IMR-90 (cell line): Measurements from ENCODE around the gene CLEC20A. TPM values are rescaled to one million over a fixed set of nuclear protein-coding genes. Genes with fewer than 3 reads are reported as not detected.

Experiments used
- ATAC-seq: fragments of 200-7000 bp; cut with Tn5 transposase; 2 replicates; pipeline ENCODE4 v1.9.1; 2020; ENCODE audit warnings: low read depth, mild to moderate bottlenecking, moderate library complexity
- BruUV-seq: library from RNA; stranded (reverse); fragments of 400-500 nt; replicated peaks from 2 replicates; lab custom pipeline; 2021; lab: Mats Ljungman, UMichigan
- CTCF ChIA-PET: fragments of 300-600 bp; formaldehyde crosslinking; extraction: SDS; loops from one replicate; lab custom pipeline; 2021; ENCODE audit warnings: antibody characterized with exemption; lab: Yijun Ruan, JAX
- POLR2A ChIA-PET: fragments of 300-600 bp; sonication (Branson Sonifier 250); formaldehyde crosslinking; loops from one replicate; lab custom pipeline; 2022; ENCODE audit warnings: antibody characterized with exemption; ENCODE audit not compliant: unreplicated experiment; lab: Charles Lee
- DNase-seq: peaks from one replicate; pipeline ENCODE4 v3.0.0; 2013
- H2AFZ ChIP-seq: replicated peaks from 2 replicates; pipeline ENCODE3; 2013; ENCODE audit warnings: low read length, mild to moderate bottlenecking; ENCODE audit not compliant: poor library complexity
- H2AK5ac ChIP-seq: 2 replicates; pipeline ENCODE4 v1.6.1; 2013; ENCODE audit warnings: low read depth, low read length, inconsistent platforms
- H2AK9ac ChIP-seq: replicated peaks from 2 replicates; pipeline ENCODE3; 2013; ENCODE audit warnings: mild to moderate bottlenecking, low read depth, low read length, moderate library complexity; ENCODE audit not compliant: poor library complexity
- H2BK120ac ChIP-seq: 2 replicates; pipeline ENCODE4 v1.6.1; 2013; ENCODE audit warnings: low read depth, low read length, inconsistent platforms
- H2BK15ac ChIP-seq: 3 replicates; pipeline ENCODE4 v1.6.1; 2013; ENCODE audit warnings: low read depth, low read length, inconsistent platforms
- H2BK20ac ChIP-seq: 2 replicates; pipeline ENCODE4 v1.6.1; 2013; ENCODE audit warnings: low read depth, mild to moderate bottlenecking, inconsistent platforms, low read length, moderate library complexity
- H2BK5ac ChIP-seq: 2 replicates; pipeline ENCODE4 v1.6.1; 2013; ENCODE audit warnings: mild to moderate bottlenecking, low read depth, low read length, inconsistent platforms; ENCODE audit not compliant: poor library complexity, severe bottlenecking
- H3K14ac ChIP-seq: replicated peaks from 2 replicates; pipeline ENCODE4 v1.6.1; 2013; ENCODE audit warnings: low read depth, low read length, inconsistent platforms
- H3K18ac ChIP-seq: 2 replicates; pipeline ENCODE4 v1.6.1; 2013; ENCODE audit warnings: low read depth, low read length, control low read depth
- H3K23ac ChIP-seq: 2 replicates; pipeline ENCODE4 v1.6.1; 2013; ENCODE audit warnings: low read depth, low read length, inconsistent platforms
- H3K27ac ChIP-seq: 2 replicates; pipeline ENCODE4 v1.5.1; 2013; ENCODE audit warnings: mild to moderate bottlenecking, control low read depth, low read length; ENCODE audit not compliant: insufficient read depth
- H3K27me3 ChIP-seq: 2 replicates; pipeline ENCODE4 v1.6.1; 2013; ENCODE audit warnings: low read length; ENCODE audit not compliant: control insufficient read depth, insufficient read depth
- H3K36me3 ChIP-seq: 2 replicates; pipeline ENCODE4 v1.6.1; 2013; ENCODE audit warnings: low read length, mixed read lengths; ENCODE audit not compliant: control insufficient read depth, insufficient read depth
- H3K4ac ChIP-seq: 2 replicates; pipeline ENCODE4 v1.6.1; 2013; ENCODE audit warnings: low read depth, low read length, inconsistent platforms
- H3K4me1 ChIP-seq: 2 replicates; pipeline ENCODE4 v1.6.1; 2013; ENCODE audit warnings: low read length, mixed read lengths; ENCODE audit not compliant: control insufficient read depth, insufficient read depth
- H3K4me2 ChIP-seq: 2 replicates; pipeline ENCODE4 v1.6.1; 2013; ENCODE audit warnings: low read depth, mild to moderate bottlenecking, control low read depth, low read length, moderate library complexity
- H3K4me3 ChIP-seq: 2 replicates; pipeline ENCODE4 v1.5.1; 2013; ENCODE audit warnings: low read depth, mild to moderate bottlenecking, control low read depth, low read length, moderate library complexity; ENCODE audit not compliant: insufficient read depth
- H3K56ac ChIP-seq: 2 replicates; pipeline ENCODE4 v1.6.1; 2013; ENCODE audit warnings: low read length, inconsistent platforms; ENCODE audit not compliant: insufficient read depth; ENCODE audit errors: extremely low read depth
- H3K79me1 ChIP-seq, 2 experiments: 2 replicates each; pipeline ENCODE4 v1.6.1; 2013; ENCODE audit warnings: low read length in 2 of 2, inconsistent platforms in 1 of 2, low read depth in 1 of 2
- H3K9ac ChIP-seq: 2 replicates; pipeline ENCODE4 v1.6.1; 2013; ENCODE audit warnings: low read depth, low read length, control low read depth
- H3K9me1 ChIP-seq: 2 replicates; pipeline ENCODE4 v1.6.1; 2013; ENCODE audit warnings: low read length, inconsistent platforms; ENCODE audit not compliant: insufficient read depth
- H3K9me3 ChIP-seq: 2 replicates; pipeline ENCODE4 v1.6.1; 2013; ENCODE audit warnings: low read length; ENCODE audit not compliant: control insufficient read depth, insufficient read depth
- H4K20me1 ChIP-seq: 2 replicates; pipeline ENCODE4 v1.6.1; 2013; ENCODE audit warnings: low read length, inconsistent platforms; ENCODE audit not compliant: insufficient read depth
- H4K5ac ChIP-seq: 2 replicates; pipeline ENCODE4 v1.6.1; 2013; ENCODE audit warnings: mild to moderate bottlenecking, low read depth, low read length, control low read depth
- H4K8ac ChIP-seq, 2 experiments: 2 replicates each; pipeline ENCODE4 v1.6.1; 2013; ENCODE audit warnings: low read depth in 2 of 2, low read length in 2 of 2, control low read depth in 1 of 2, inconsistent platforms in 1 of 2
- H4K91ac ChIP-seq: 2 replicates; pipeline ENCODE4 v1.6.1; 2013; ENCODE audit warnings: low read depth, low read length, inconsistent platforms; ENCODE audit not compliant: insufficient read depth
- CHD1 ChIP-seq: IDR thresholded peaks from 2 replicates; pipeline ENCODE4 v1.6.1; 2012; ENCODE audit warnings: low read depth, low read length, improper control_type of control experiment
- FOS ChIP-seq: fragments of 150-350 bp; IDR thresholded peaks from 2 replicates; pipeline ENCODE4 v1.6.1; 2016; ENCODE audit warnings: low read depth, low read length
- MAFK ChIP-seq: IDR thresholded peaks from 2 replicates; pipeline ENCODE4 v1.6.1; 2012; ENCODE audit warnings: low read depth, low read length, improper control_type of control experiment
- POLR2A ChIP-seq: IDR thresholded peaks from 2 replicates; pipeline ENCODE4 v1.6.1; 2012; ENCODE audit warnings: mild to moderate bottlenecking, low read depth, low read length
- RAD21 ChIP-seq: IDR thresholded peaks from 2 replicates; pipeline ENCODE4 v1.6.1; 2012; ENCODE audit warnings: low read length, improper control_type of control experiment
- RCOR1 ChIP-seq: IDR thresholded peaks from 2 replicates; pipeline ENCODE4 v1.6.1; 2012; ENCODE audit warnings: mild to moderate bottlenecking, low read length, improper control_type of control experiment; ENCODE audit not compliant: insufficient replicate concordance
- RFX5 ChIP-seq: IDR thresholded peaks from 2 replicates; pipeline ENCODE4 v1.8.0; 2012; ENCODE audit warnings: low read depth, mild to moderate bottlenecking, low read length, moderate library complexity
- WGBS, 2 experiments: methylation state at CpG; one replicate each; pipeline versions ENCODE4 v1.1.5 to v1.1.7; 2013; ENCODE audit warnings: missing lambda C conversion rate in 2 of 2; ENCODE audit not compliant: insufficient read length in 1 of 2; ENCODE audit errors: extremely low coverage in 2 of 2; 5-methylcytosine and 5-hydroxymethylcytosine counted together
- dilution Hi-C: fragments of 300-500 bp; cut with HindIII; formaldehyde crosslinking; loops from one replicate; pipeline ENCODE4 v1.14.3; 2018; ENCODE audit warnings: low sequenced_read_pairs; ENCODE audit not compliant: unreplicated experiment
- in situ Hi-C: fragments of 300-500 bp; cut with MboI; formaldehyde crosslinking; loops from 3 replicates; pipeline ENCODE4 v1.14.3; 2019; ENCODE audit warnings: low sequenced_read_pairs, inconsistent platforms, mixed read lengths
- intact Hi-C: fragments of 100-400 bp; cut with micrococcal nuclease; formaldehyde crosslinking; loops from 2 replicates; pipeline ENCODE4 v1.10.0; 2022
- polyA plus RNA-seq, 3 experiments: library from polyadenylated mRNA; depleted of rRNA; stranded (reverse); fragments of >200 nt; gene quantifications; 2 replicates each; pipeline ENCODE4 v1.2.3, GENCODE V29; 2012; ENCODE audit warnings: low replicate concordance in 1 of 3
- total RNA-seq: library from RNA; depleted of rRNA; stranded (reverse); fragments of >200 nt; gene quantifications from 2 replicates; pipeline ENCODE4 v1.2.3, GENCODE V29; 2012
- TF ChIP-seq, protein P1 (sequence below): fragments of 150-350 bp; IDR thresholded peaks from 2 replicates; pipeline ENCODE4 v1.6.1; 2017; ENCODE audit warnings: mild to moderate bottlenecking, antibody characterized with exemption, low read length, low read depth
- TF ChIP-seq, protein P2 (sequence below): conservative IDR thresholded peaks from 2 replicates; pipeline ENCODE4 v1.5.1; 2012; ENCODE audit warnings: mild to moderate bottlenecking, low read depth, low read length, improper control_type of control experiment

The CLEC20A gene
- total and polyA plus RNA-seq, 2 of the 4 experiments (the other 2 are of a cell fraction), result not detected

DNA sequence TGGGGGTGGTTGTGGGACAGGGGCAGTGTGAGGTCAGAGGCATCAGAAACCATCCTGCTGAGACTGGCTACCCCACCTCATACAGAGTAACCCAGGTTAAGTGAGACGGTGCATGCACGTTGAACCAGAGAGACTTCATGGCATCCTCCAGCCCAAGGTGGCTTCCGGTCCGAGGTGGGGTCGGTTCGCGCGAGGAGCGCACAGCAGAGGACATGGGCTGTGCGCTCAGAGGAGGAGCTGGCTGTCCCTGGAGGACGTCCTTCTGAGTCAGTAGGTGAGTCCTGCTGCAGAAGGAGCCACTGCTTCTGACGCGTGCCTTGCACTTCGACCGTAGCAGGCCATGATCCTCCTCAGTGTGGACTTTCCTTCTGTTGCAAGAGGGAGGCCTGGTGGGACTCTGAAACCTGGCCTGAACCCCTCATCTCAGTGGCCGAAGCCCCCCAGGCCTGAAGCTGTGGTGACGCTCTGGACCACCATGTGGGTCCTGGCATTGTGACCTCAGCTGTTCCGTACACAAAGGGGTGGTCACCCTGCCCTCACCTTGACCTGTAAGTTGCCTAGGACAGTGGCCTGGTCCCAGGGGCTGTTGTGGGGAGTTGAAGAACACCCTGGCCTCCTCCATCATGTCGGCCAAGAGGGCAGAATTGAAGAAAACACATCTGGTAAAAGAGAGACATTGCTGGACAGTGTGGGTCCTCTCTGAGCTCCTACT, 16.0 kb upstream of the CLEC20A start, which contains the start of gene TEX35:
TEX35 (plus strand) TSS at position 544 of the 712 bp plus-strand sequence; CDS start at position 624, 80 bp downstream.
- POLR2A ChIA-PET, result no interaction called here
- in situ Hi-C loops (no loop called here), dilution Hi-C loops (no loop called here), intact Hi-C loops (no loop called here)
- no peak within 1 kb of the TSS for H3K14ac ChIP-seq
- no peak within 1 kb of the TSS; the same call in 1 of the 2 replicates for H3K56ac ChIP-seq
- peaks cover 3% of the 10 kb centered on the region for H3K27me3 ChIP-seq
- no peak within 1 kb of the TSS for H2AK5ac ChIP-seq
- H3K9ac ChIP-seq, result no peak within 1 kb of the TSS
- H3K9me1 ChIP-seq, result no peaks in the 10 kb centered on the region; the same call in 1 of the 2 replicates
- H2BK120ac ChIP-seq, result no peak within 1 kb of the TSS
- H4K8ac ChIP-seq, result 0 out of 4 replicates have a peak within 1 kb of the TSS, but pooled peaks of 1 of the 2 experiments have one; percentile 19
- H3K79me1 ChIP-seq, result no peaks in the 10 kb centered on the region
- DNase-seq (no peak), ATAC-seq (no peak)
- no peaks in the 10 kb centered on the region for H4K20me1 ChIP-seq
- no peak within 1 kb of the TSS; the same call in 2 of the 3 replicates for H2BK15ac ChIP-seq
- peak within 1 kb of the TSS; percentile 34 for H2AK9ac ChIP-seq
- no peak for TF ChIP-seq MAFK
- no peak for TF ChIP-seq RAD21
- TF ChIP-seq RFX5, result no peak
- TF ChIP-seq POLR2A, result no peak
- TF ChIP-seq, protein P1, sequence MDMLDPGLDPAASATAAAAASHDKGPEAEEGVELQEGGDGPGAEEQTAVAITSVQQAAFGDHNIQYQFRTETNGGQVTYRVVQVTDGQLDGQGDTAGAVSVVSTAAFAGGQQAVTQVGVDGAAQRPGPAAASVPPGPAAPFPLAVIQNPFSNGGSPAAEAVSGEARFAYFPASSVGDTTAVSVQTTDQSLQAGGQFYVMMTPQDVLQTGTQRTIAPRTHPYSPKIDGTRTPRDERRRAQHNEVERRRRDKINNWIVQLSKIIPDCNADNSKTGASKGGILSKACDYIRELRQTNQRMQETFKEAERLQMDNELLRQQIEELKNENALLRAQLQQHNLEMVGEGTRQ, result no peak
- TF ChIP-seq RCOR1, result no peak
- TF ChIP-seq FOS, result no peak
- TF ChIP-seq CHD1, result no peak
- TF ChIP-seq, protein P2, sequence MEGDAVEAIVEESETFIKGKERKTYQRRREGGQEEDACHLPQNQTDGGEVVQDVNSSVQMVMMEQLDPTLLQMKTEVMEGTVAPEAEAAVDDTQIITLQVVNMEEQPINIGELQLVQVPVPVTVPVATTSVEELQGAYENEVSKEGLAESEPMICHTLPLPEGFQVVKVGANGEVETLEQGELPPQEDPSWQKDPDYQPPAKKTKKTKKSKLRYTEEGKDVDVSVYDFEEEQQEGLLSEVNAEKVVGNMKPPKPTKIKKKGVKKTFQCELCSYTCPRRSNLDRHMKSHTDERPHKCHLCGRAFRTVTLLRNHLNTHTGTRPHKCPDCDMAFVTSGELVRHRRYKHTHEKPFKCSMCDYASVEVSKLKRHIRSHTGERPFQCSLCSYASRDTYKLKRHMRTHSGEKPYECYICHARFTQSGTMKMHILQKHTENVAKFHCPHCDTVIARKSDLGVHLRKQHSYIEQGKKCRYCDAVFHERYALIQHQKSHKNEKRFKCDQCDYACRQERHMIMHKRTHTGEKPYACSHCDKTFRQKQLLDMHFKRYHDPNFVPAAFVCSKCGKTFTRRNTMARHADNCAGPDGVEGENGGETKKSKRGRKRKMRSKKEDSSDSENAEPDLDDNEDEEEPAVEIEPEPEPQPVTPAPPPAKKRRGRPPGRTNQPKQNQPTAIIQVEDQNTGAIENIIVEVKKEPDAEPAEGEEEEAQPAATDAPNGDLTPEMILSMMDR, result no peak
- 94% methylated on average over 13 of the region's 19 CpGs; no CpG with 5 or more reads in 1 of the 2 experiments for WGBS, 2 experiments
- no peaks in the 10 kb centered on the region; the same call in 1 of the 2 replicates for H3K4me1 ChIP-seq
- H2AFZ ChIP-seq, result peak within 1 kb of the TSS; percentile 67
- BruUV-seq, result no TSS peak
- H3K4me3 ChIP-seq, result no peak within 1 kb of the TSS
- no peak within 1 kb of the TSS; the same call in 1 of the 2 replicates for H2BK20ac ChIP-seq
- H4K5ac ChIP-seq, result no peak within 1 kb of the TSS
- H3K27ac ChIP-seq, result no peak within 1 kb of the TSS
- no peak within 1 kb of the TSS for H3K18ac ChIP-seq
- no peaks in the 10 kb centered on the region for H3K36me3 ChIP-seq
- H3K23ac ChIP-seq, result no peak within 1 kb of the TSS
- CTCF ChIA-PET, result interaction anchor here (1.0 kb wide), 1 partner anchor 12 kb away, joined by 4 read pairs; no protein-coding TSS in a partner anchor
- H2BK5ac ChIP-seq, result no peak within 1 kb of the TSS
- no peak within 1 kb of the TSS for H3K4me2 ChIP-seq
- no peak within 1 kb of the TSS for H4K91ac ChIP-seq
- H3K9me3 ChIP-seq, result no peaks in the 10 kb centered on the region
- H3K4ac ChIP-seq, result no peak within 1 kb of the TSS
